Measurements from ENCODE around the gene RPP38. TPM values are rescaled to one million over a fixed set of nuclear protein-coding genes. Genes with fewer than 3 reads are reported as not detected.

RPP38 gene
- total and polyA plus RNA-seq, 4 donors = 7.2 to 12.0 (median 8.2) TPM

DNA sequence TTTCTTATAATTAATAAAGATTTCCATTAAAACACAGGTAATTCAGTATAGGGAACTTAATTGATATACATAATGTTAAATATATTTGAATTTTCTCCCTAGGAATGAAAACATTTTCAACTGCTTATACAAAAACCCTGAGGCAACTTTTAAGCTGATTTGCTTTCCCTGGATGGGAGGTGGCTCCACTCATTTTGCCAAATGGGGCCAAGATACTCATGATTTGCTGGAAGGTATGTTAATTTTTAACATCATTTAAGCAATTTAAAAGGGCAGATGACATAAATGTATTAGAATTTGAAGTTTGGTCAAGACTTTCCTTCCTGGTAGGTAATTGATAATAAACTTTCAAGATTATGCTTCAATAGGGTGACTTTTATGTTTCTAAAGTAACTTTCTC lies 47.6 kb upstream of the RPP38 start:
- no peaks in the 10 kb centered on the region for H3K27me3 ChIP-seq (ENCODE audit: control insufficient read depth in 4 of 4, insufficient read depth in 4 of 4, low read length in 3 of 4)
- peaks cover 0 to 1% (median 0%) of the 10 kb centered on the region in 4 donors for H3K4me1 ChIP-seq (ENCODE audit: control insufficient read depth in 4 of 4, insufficient read depth in 4 of 4, low read length in 3 of 4)
- H3K9ac ChIP-seq (ENCODE audit: low read depth in 1 of 2, low read length in 2 of 2) = no peak overlapping the region
- TF ChIP-seq, protein P1, sequence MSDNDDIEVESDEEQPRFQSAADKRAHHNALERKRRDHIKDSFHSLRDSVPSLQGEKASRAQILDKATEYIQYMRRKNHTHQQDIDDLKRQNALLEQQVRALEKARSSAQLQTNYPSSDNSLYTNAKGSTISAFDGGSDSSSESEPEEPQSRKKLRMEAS (IDR thresholded peaks at IDR 0.05) = no peak
- TF ChIP-seq, protein P2, sequence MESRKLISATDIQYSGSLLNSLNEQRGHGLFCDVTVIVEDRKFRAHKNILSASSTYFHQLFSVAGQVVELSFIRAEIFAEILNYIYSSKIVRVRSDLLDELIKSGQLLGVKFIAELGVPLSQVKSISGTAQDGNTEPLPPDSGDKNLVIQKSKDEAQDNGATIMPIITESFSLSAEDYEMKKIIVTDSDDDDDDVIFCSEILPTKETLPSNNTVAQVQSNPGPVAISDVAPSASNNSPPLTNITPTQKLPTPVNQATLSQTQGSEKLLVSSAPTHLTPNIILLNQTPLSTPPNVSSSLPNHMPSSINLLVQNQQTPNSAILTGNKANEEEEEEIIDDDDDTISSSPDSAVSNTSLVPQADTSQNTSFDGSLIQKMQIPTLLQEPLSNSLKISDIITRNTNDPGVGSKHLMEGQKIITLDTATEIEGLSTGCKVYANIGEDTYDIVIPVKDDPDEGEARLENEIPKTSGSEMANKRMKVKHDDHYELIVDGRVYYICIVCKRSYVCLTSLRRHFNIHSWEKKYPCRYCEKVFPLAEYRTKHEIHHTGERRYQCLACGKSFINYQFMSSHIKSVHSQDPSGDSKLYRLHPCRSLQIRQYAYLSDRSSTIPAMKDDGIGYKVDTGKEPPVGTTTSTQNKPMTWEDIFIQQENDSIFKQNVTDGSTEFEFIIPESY (IDR thresholded peaks at IDR 0.05) = no peak
- TF ChIP-seq, protein P3, sequence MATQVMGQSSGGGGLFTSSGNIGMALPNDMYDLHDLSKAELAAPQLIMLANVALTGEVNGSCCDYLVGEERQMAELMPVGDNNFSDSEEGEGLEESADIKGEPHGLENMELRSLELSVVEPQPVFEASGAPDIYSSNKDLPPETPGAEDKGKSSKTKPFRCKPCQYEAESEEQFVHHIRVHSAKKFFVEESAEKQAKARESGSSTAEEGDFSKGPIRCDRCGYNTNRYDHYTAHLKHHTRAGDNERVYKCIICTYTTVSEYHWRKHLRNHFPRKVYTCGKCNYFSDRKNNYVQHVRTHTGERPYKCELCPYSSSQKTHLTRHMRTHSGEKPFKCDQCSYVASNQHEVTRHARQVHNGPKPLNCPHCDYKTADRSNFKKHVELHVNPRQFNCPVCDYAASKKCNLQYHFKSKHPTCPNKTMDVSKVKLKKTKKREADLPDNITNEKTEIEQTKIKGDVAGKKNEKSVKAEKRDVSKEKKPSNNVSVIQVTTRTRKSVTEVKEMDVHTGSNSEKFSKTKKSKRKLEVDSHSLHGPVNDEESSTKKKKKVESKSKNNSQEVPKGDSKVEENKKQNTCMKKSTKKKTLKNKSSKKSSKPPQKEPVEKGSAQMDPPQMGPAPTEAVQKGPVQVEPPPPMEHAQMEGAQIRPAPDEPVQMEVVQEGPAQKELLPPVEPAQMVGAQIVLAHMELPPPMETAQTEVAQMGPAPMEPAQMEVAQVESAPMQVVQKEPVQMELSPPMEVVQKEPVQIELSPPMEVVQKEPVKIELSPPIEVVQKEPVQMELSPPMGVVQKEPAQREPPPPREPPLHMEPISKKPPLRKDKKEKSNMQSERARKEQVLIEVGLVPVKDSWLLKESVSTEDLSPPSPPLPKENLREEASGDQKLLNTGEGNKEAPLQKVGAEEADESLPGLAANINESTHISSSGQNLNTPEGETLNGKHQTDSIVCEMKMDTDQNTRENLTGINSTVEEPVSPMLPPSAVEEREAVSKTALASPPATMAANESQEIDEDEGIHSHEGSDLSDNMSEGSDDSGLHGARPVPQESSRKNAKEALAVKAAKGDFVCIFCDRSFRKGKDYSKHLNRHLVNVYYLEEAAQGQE (IDR thresholded peaks at IDR 0.05) = no peak
- TF ChIP-seq RAD21 (IDR thresholded peaks at IDR 0.05) (no peak), HNF4G (IDR thresholded peaks at IDR 0.05) (no peak)
- no peak for DNase-seq (ENCODE audit: low spot score)
- H3K36me3 ChIP-seq (ENCODE audit: control insufficient read depth in 4 of 4, insufficient read depth in 3 of 4, low read depth in 1 of 4, low read length in 3 of 4) = no peaks in the 10 kb centered on the region
- no peak overlapping the region for H3K4me3 ChIP-seq (ENCODE audit: low read depth in 1 of 3, low read length in 3 of 3)
- H3K9me3 ChIP-seq (ENCODE audit: control insufficient read depth in 4 of 4, low read length in 3 of 4) = no peaks in the 10 kb centered on the region
- no peak overlapping the region for H3K27ac ChIP-seq (ENCODE audit: low read depth in 1 of 2, low read length in 2 of 2)

DNA sequence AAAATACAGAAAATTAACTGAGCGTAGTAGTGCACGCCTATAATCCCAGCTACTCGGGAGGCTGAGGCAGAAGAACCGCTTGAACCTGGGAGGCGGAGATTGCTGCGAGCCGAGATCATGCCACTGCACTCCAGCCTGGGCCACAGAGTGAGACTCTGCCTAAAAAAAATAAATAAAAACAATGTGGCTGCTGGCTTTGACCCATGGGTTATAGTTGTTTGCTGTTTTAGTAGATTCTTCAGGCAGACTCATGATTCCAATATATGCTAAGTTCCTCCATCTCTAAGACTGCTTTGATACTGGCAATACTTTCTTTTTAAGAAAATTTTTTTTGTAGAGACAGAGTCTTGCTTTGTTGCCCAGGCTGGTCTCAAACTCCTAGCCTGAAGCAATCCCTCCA lies 45.0 kb upstream of the RPP38 start:
- Histone ChIP-seq H3K4me1 (ENCODE audit: control insufficient read depth in 4 of 4, insufficient read depth in 4 of 4, low read length in 3 of 4) (no peaks in the 10 kb centered on the region), H3K4me3 (ENCODE audit: low read depth in 1 of 3, low read length in 3 of 3) (no peak overlapping the region), H3K36me3 (ENCODE audit: control insufficient read depth in 4 of 4, insufficient read depth in 3 of 4, low read depth in 1 of 4, low read length in 3 of 4) (no peaks in the 10 kb centered on the region), H3K27ac (ENCODE audit: low read depth in 1 of 2, low read length in 2 of 2) (no peak overlapping the region), H3K9ac (ENCODE audit: low read depth in 1 of 2, low read length in 2 of 2) (no peak overlapping the region), H3K27me3 (ENCODE audit: control insufficient read depth in 4 of 4, insufficient read depth in 4 of 4, low read length in 3 of 4) (no peaks in the 10 kb centered on the region), H3K9me3 (ENCODE audit: control insufficient read depth in 4 of 4, low read length in 3 of 4) (no peaks in the 10 kb centered on the region)
- TF ChIP-seq HNF4A (conservative IDR thresholded peaks at IDR 0.05) (no peak), FOXA2 (IDR thresholded peaks at IDR 0.05) (no peak), SP1 (IDR thresholded peaks at IDR 0.05) (no peak), RXRA (IDR thresholded peaks at IDR 0.05) (no peak), GABPA (IDR thresholded peaks at IDR 0.05 in 1 of 2, conservative IDR thresholded peaks at IDR 0.05 in 1 of 2) (no peak), NR2F2 (IDR thresholded peaks at IDR 0.05) (no peak), JUND (IDR thresholded peaks at IDR 0.05) (no peak), EGR1 (IDR thresholded peaks at IDR 0.05; ENCODE audit: low read depth in 2 of 2) (no peak), TAF1 (conservative IDR thresholded peaks at IDR 0.05) (no peak), HNF4G (IDR thresholded peaks at IDR 0.05) (no peak), YY1 (IDR thresholded peaks at IDR 0.05) (no peak)
- TF ChIP-seq, protein P3 (IDR thresholded peaks at IDR 0.05) = no peak
- TF ChIP-seq, protein P1 (IDR thresholded peaks at IDR 0.05) = no peak
- TF ChIP-seq, protein P4, sequence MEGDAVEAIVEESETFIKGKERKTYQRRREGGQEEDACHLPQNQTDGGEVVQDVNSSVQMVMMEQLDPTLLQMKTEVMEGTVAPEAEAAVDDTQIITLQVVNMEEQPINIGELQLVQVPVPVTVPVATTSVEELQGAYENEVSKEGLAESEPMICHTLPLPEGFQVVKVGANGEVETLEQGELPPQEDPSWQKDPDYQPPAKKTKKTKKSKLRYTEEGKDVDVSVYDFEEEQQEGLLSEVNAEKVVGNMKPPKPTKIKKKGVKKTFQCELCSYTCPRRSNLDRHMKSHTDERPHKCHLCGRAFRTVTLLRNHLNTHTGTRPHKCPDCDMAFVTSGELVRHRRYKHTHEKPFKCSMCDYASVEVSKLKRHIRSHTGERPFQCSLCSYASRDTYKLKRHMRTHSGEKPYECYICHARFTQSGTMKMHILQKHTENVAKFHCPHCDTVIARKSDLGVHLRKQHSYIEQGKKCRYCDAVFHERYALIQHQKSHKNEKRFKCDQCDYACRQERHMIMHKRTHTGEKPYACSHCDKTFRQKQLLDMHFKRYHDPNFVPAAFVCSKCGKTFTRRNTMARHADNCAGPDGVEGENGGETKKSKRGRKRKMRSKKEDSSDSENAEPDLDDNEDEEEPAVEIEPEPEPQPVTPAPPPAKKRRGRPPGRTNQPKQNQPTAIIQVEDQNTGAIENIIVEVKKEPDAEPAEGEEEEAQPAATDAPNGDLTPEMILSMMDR (IDR thresholded peaks at IDR 0.05; ENCODE audit: low read depth, low read length, missing input control) = no peak
- TF ChIP-seq, protein P2 (IDR thresholded peaks at IDR 0.05) = no peak
- TF ChIP-seq, protein P5, sequence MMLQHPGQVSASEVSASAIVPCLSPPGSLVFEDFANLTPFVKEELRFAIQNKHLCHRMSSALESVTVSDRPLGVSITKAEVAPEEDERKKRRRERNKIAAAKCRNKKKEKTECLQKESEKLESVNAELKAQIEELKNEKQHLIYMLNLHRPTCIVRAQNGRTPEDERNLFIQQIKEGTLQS (IDR thresholded peaks at IDR 0.05) = no peak
- 93% methylated on average over 7 of the region's 7 CpGs for WGBS
- DNase-seq (ENCODE audit: low spot score) = no peak

Measured in liver (tissue), 9 donors.